ENCODE data around the gene SLC25A28. TPM values are rescaled to one million over a fixed set of nuclear protein-coding genes. Genes with fewer than 3 reads are reported as not detected.
"Not testable (repeated sequence)": the region's sequence is repeated elsewhere in the genome, so short reads cannot be mapped to it uniquely, and the experiment has no call there.

The SLC25A28 gene
- total RNA-seq, 1 donor from 2014 or later: 8.6 TPM

DNA sequence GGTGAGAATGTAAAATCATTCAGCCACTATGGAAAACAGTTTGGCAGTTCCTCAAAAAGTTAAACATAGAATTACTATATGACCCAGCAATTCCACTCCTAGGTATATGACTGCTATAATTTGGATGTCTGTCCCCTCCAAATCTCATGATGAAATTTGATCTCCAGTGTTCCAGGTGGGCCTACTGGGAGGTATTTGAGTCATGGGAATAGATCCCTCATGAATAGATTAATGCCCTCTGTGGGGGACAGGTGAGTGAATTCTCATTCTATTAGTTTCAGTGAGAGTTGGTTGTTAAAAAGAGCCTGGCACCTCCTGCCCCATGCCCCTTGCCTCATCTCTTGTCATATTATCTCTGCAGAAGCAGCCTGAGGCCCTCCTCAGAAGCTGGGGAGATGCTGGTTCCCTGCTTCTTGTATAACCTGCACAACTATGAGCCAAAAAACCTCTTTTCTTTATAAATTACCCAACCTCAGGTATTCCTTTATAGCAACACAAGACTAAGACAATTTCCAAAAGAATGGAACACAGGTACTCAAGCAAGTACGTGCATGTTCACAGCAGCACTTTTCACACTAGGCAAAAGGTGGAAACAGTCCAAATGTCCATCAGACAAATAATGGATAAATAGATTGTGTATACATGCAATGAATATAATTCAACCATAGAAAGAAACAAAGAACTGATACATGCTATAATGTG lies 8.8 kb upstream of the SLC25A28 start:
- DNase-seq (ENCODE audit: low read depth in 2 of 2): no peak

DNA sequence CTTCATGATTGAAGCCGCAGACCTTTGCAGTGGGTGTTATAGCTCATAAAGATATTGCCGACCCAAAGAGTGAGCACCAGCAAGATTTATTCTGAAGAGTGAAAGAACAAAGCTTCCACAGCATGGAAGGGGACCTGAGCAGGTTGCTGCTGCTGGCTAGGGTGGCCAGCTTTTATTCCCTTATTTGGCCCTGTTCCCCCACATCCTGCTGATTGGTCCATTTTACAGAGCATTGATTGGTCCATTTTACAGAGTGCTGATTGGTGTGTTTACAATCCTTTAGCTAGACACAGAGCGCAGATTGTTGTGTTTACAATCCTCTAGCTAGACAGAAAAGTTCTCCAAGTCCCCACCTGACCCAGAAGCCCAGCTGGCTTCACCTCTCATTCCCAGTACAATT lies 4.9 kb upstream of the SLC25A28 start:
- DNase-seq (ENCODE audit: low read depth in 2 of 2): not testable (repeated sequence)

- DNase-seq (ENCODE audit: low read depth in 2 of 2): no peak
These were observed 3.7 kb upstream of the SLC25A28 start for GRCh38 chr10:99623919-99624318.

- DNase-seq (ENCODE audit: low read depth in 2 of 2): peak in 1 of 2 donors; percentile 20
These were observed 1.4 kb upstream of the SLC25A28 start for GRCh38 chr10:99621454-99622251.

GRCh38 chr10:99620711-99621453 lies 643 bp upstream of the SLC25A28 start:
- DNase-seq (ENCODE audit: low read depth in 2 of 2): peak; percentile 84 to 100

- peak; percentile 27 to 28 for DNase-seq (ENCODE audit: low read depth in 2 of 2)
These were observed 994 bp downstream of the SLC25A28 start for GRCh38 chr10:99619090-99619800.

DNA sequence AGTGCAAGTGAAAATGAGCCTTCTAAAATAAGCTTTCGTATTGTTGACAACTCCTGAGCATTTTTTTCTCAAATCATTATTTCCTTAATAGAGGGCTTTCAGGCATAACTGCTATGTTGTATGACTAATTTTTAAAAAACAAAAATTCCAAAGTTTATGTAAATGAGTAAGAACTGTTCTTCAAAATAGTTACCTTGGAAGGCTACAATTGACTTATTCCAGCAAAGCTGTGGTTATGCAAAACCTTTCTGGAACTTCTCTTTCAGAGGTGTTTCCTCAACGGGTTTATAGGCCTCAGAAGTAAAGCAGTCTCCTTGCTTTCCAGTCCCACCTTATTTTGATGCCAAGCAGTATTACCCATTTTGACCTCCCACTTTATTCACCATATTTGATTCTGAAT lies 2.5 kb downstream of the SLC25A28 start:
- no peak for DNase-seq (ENCODE audit: low read depth in 2 of 2)

DNA sequence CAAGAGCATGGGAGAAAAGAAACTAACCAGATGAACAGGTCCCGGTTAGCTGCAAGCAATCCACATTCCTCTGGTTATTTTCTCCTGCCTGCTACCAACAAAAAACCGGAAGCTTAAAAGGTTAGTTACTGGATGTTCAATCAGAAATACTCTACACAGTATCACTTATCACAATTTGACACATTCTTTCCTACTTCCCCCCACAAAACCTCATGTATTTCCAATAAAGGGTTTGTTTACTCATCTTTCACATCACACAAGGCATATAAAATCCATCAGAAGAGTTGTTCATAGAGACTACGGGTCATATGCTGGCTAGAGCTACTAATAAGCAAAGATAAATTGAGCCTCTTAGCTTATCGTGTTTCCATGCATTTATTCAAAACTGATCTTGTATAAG lies 4.8 kb downstream of the SLC25A28 start:
- no peak for DNase-seq (ENCODE audit: low read depth in 2 of 2)

DNA sequence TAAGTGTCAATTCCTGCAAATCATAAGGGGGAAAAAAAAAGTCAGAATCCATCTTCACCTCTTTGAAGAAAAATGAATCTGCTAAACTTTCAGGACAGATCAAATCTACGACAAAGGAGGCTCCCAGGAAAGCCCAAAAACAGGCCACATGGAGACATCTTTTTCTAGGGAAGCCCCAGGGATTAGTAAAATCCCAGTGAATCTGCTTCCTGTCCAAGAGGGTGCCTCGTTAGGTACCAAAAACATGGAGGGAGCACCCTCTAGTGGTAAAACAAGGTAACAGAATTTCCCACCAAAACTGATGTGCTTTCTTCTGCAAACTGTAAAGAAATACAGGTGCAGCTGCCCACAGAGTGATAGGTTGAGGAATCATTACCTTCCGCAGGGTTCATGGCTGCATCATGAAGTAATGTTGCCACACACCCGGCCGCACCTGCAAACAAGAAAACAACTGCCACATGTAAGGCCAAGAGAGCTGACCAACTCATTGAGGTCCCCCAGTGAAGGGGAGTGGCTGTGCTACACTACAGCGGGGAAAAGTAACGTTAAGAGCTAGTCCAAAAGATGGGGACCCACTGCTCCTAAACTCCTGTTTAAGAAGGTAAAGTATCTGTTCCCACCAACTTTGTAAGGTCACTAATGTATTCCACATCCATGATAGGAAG lies 7.9 kb downstream of the SLC25A28 start:
- DNase-seq (ENCODE audit: low read depth in 2 of 2): peak; percentile 45 to 57

- no peak for DNase-seq (ENCODE audit: low read depth in 2 of 2)
These were observed 8.9 kb downstream of the SLC25A28 start for GRCh38 chr10:99611326-99611725.

- no peak for DNase-seq (ENCODE audit: low read depth in 2 of 2)
These were observed 10.0 kb downstream of the SLC25A28 start for GRCh38 chr10:99610221-99610620.

DNA sequence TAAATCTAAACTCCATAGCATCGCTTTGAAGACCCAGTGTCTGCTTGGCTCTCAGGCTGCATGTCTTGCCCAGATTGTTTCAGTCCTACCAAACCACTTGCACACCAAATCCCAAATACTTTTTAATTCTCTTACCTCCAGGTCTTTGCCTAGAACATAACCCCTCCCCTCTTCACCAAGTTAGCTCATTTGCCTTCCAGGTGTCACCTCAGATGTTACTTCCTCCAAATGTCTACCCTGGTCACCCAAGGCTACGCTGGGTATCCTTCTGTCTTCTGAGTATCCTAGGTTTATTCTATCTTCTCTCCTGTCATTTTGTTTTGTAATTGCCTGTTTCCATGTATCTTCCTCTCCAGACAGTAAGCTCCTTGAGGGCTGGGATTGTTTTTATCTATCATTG lies 11.1 kb downstream of the SLC25A28 start:
- DNase-seq (ENCODE audit: low read depth in 2 of 2): no peak

DNA sequence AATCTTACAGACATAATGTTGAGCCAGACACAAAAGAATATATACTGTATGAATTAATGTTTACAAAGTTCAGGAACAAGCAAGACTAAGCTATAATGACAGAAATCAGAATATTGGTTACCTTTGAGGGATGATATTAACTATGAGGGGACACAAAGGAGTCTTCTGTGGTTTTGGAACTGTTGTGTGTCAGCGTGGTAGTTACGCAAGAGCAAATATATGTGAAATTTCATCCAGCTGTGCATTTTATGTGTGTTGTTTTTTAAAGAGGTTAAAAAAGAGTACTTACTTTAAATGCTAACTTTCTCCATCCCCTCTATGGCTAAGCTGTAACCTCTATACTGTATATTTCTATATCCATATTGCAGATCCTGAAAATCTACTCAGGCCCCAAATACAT lies 14.9 kb downstream of the SLC25A28 start:
- no peak for DNase-seq (ENCODE audit: low read depth in 2 of 2)

DNA sequence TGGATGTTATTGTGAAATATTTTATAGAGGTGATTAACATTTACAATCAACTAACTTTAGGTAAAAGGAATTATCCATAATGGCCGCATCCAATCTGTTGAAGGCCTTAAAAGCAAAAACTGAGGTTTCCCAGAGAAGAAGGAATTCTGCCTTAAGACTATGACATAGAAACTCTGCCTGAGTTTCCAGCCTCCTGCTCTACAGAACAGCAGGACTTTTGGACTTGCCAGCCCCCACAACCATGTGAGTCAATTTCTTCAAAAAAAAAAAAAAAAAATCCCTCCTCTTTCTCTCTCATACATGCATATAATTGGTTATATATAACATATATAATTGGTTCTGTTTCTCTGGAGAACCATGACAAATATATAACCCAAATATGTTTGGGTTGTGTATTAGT lies 15.4 kb downstream of the SLC25A28 start:
- DNase-seq (ENCODE audit: low read depth in 2 of 2): no peak

DNA sequence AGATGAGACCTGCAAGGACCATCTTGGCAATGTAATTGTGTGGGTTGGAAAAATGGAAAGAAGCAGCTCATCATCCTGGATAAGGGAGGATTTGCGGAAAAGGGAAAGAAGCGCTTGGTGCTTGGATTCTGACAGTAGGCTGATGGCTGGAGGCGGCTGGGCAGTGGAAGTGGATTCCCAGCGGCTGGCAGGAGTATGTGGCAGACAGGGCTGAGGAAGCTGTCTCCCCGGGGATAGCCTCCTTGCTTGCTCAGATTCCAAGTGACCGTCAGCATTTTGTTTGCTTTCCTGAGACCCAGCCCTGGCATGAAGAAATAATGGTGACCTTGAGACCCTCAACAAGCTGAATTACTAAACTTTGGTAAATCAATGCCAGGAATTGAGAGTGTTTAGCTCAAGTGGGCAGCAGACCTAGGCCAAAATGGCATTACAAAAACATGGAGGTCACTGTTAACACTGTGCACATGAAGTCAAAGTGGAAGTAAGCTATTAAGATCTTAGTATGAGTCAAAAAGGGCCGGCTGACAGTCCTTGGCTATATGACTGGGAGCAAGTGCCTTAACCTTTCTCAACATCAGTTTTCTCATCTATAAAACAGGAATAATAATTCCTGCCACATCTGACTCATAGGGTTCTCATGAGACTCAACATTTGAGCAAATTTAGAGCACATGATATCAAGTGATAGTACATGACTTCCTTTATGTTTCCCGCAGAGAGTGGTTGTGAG lies 21.3 kb downstream of the SLC25A28 start:
- DNase-seq (ENCODE audit: low read depth in 2 of 2): no peak

- DNase-seq (ENCODE audit: low read depth in 2 of 2): no peak
These were observed 22.2 kb downstream of the SLC25A28 start for GRCh38 chr10:99598011-99598410.

- DNase-seq (ENCODE audit: low read depth in 2 of 2): not testable (repeated sequence)
These were observed 23.5 kb downstream of the SLC25A28 start for GRCh38 chr10:99596708-99597107.

- no peak for DNase-seq (ENCODE audit: low read depth in 2 of 2)
These were observed 24.3 kb downstream of the SLC25A28 start for GRCh38 chr10:99595770-99596465.

DNA sequence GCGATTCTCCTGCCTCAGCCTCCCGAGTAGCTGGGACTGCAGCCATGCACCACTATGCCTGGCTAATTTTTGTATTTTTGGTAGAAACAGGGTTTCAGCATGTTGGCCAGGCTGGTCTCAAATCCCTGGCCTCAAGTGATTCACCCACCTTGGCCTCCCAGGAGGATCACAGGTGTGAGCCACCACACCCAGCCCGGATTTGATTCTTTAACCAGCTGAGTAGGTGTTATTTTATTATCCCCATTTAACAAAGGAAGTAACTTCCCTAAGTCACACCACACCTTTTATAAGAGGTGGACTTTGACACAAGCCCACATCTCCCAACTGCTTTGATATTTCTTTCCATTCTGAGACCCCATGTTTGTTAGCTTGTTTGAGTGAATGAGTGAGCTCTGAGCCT lies 25.0 kb downstream of the SLC25A28 start:
- DNase-seq (ENCODE audit: low read depth in 2 of 2): no peak

DNA sequence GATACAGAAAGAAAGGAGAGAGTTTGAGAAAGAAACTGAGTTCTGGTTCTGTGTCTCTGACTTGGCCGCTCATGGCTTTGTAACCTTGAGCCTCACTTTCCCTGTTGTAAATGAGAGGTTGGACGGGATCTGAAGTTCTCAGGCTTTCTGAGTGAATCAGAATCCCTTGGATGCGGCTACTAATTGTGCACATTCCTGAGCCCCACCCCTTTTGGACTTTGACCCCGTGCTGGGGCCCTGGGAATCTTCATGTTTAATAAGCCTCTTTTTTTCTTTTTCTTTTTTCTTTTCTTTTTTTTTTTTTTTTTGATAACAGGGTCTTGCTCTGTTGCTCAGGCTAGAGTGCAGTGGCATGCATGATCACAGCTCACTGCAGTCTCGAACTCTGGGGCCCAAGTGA lies 26.9 kb downstream of the SLC25A28 start:
- DNase-seq (ENCODE audit: low read depth in 2 of 2): no peak
